ENCODE results near the gene RABL3. TPM values are rescaled to one million over a fixed set of nuclear protein-coding genes. Genes with fewer than 3 reads are reported as not detected.

The RABL3 gene
- total RNA-seq, 4 donors from 2014 or later: 20.0 to 46.8 (median 30.4) TPM

- TF ChIP-seq CTCF (IDR thresholded peaks at IDR 0.05 in 4 of 5, conservative IDR thresholded peaks at IDR 0.05 in 1 of 5) (no peak), POLR2A (IDR thresholded peaks at IDR 0.05) (no peak)
- ATAC-seq (no peak), DNase-seq (no peak)
- intact Hi-C loops (cut with DNase I; ENCODE audit: low total_unique reads): no loop called here
- Histone ChIP-seq H3K9me3 (no peaks in the 10 kb centered on the region), H3K27ac (no peak overlapping the region), H3K27me3 (no peaks in the 10 kb centered on the region), H3K36me3 (peaks cover 0 to 5% of the 10 kb centered on the region in 2 donors), H3K4me3 (no peak overlapping the region), H3K4me1 (peaks cover 0 to 12% of the 10 kb centered on the region in 2 donors)
- in situ Hi-C loops (cut with MboI; ENCODE audit: low sequenced_read_pairs in 4 of 4): no loop called here
Measured at GRCh38 chr3:120752865-120753264, 10.5 kb upstream of the RABL3 start.

GRCh38 chr3:120752230-120752629 lies 9.9 kb upstream of the RABL3 start:
- in situ Hi-C loops (cut with MboI; ENCODE audit: low sequenced_read_pairs in 4 of 4): no loop called here
- intact Hi-C loops (cut with DNase I; ENCODE audit: low total_unique reads): no loop called here
- ATAC-seq: no peak

GRCh38 chr3:120749843-120750242 lies 7.5 kb upstream of the RABL3 start:
- ATAC-seq (no peak), DNase-seq (no peak)
- TF ChIP-seq CTCF (IDR thresholded peaks at IDR 0.05 in 4 of 5, conservative IDR thresholded peaks at IDR 0.05 in 1 of 5): no peak
- TF ChIP-seq POLR2A (IDR thresholded peaks at IDR 0.05): no peak
- Histone ChIP-seq H3K9me3 (no peaks in the 10 kb centered on the region), H3K27me3 (no peaks in the 10 kb centered on the region), H3K4me1 (peaks cover 0 to 12% of the 10 kb centered on the region in 2 donors), H3K36me3 (peaks cover 0 to 5% of the 10 kb centered on the region in 2 donors), H3K27ac (no peak overlapping the region), H3K4me3 (no peak overlapping the region)
- in situ Hi-C loops (cut with MboI; ENCODE audit: low sequenced_read_pairs in 4 of 4): loop anchor here in 2 of 4 donors (10.0 kb wide), 1 partner anchor 155 kb away; the partner anchor contains the start of gene NDUFB4 (in 2 of the 2)
- intact Hi-C loops (cut with DNase I; ENCODE audit: low total_unique reads): loop anchor here (10.0 kb wide), 1 partner anchor 1285 kb away; the partner anchor contains the start of genes POGLUT1 and TMEM39A

More at GRCh38 chr3:120752230-120752629, 9.9 kb upstream of the RABL3 start:
- Histone ChIP-seq H3K27ac (no peak overlapping the region), H3K9me3 (no peaks in the 10 kb centered on the region), H3K36me3 (peaks cover 0 to 5% of the 10 kb centered on the region in 2 donors), H3K4me3 (no peak overlapping the region), H3K4me1 (peaks cover 0 to 12% of the 10 kb centered on the region in 2 donors), H3K27me3 (no peaks in the 10 kb centered on the region)
- no peak for DNase-seq
- TF ChIP-seq POLR2A (IDR thresholded peaks at IDR 0.05) (no peak), CTCF (IDR thresholded peaks at IDR 0.05 in 4 of 5, conservative IDR thresholded peaks at IDR 0.05 in 1 of 5) (no peak)

- Histone ChIP-seq H3K27ac (no peak overlapping the region), H3K4me3 (no peak overlapping the region), H3K36me3 (no peaks in the 10 kb centered on the region), H3K27me3 (no peaks in the 10 kb centered on the region), H3K9me3 (no peaks in the 10 kb centered on the region), H3K4me1 (peaks cover 13 to 17% of the 10 kb centered on the region in 2 donors)
- TF ChIP-seq POLR2A (IDR thresholded peaks at IDR 0.05) (no peak), CTCF (IDR thresholded peaks at IDR 0.05 in 4 of 5, conservative IDR thresholded peaks at IDR 0.05 in 1 of 5) (no peak)
- ATAC-seq (no peak), DNase-seq (no peak)
- intact Hi-C loops (cut with DNase I; ENCODE audit: low total_unique reads): loop anchor here (10.0 kb wide), 1 partner anchor 1281 kb away; the partner anchor contains the start of genes POGLUT1 and TMEM39A
- in situ Hi-C loops (cut with MboI; ENCODE audit: low sequenced_read_pairs in 4 of 4): loop anchor here in 2 of 4 donors (10.0 kb wide), 1 partner anchor 151 kb away; the partner anchor contains the start of gene NDUFB4 (in 2 of the 2)
Measured at GRCh38 chr3:120745466-120745865, 3.1 kb upstream of the RABL3 start.

All from gastrocnemius medialis (tissue), 4 donors.